WTC11 (cell line): ENCODE measurements around the gene INTS15. TPM values are rescaled to one million over a fixed set of nuclear protein-coding genes. Genes with fewer than 3 reads are reported as not detected.
A peak's percentile ranks its signal among the peaks of the same experiment; 100 is the strongest.

Source experiments
- ATAC-seq: fragments of 200-7000 bp; cut with Tn5 transposase; 2 replicates; pipeline ENCODE4 v1.10.0; 2021; ENCODE audit warnings: mild to moderate bottlenecking, moderate library complexity
- CTCF ChIA-PET: fragments of 300-600 bp; sonication (Branson Sonifier 250); formaldehyde crosslinking; loops from one replicate; lab custom pipeline; 2021; ENCODE audit warnings: antibody characterized with exemption; lab: Charles Lee
- POLR2A ChIA-PET: fragments of 350-600 bp; sonication (Branson Sonifier 250); formaldehyde crosslinking; loops from one replicate; lab custom pipeline; 2021; ENCODE audit warnings: antibody characterized with exemption; lab: Charles Lee
- DNase-seq: peaks from one replicate; pipeline ENCODE4 v3.0.0; 2021; ENCODE audit warnings: low spot score
- H3K27ac Mint-ChIP-seq: 2 replicates; pipeline ENCODE4 v1.8.0; 2021; ENCODE audit warnings: mixed read lengths
- H3K27me3 Mint-ChIP-seq: 2 replicates; pipeline ENCODE4 v1.8.0; 2021; ENCODE audit warnings: low read depth, mild to moderate bottlenecking, moderate library complexity, mixed read lengths
- H3K36me3 Mint-ChIP-seq: 2 replicates; pipeline ENCODE4 v1.8.0; 2021; ENCODE audit warnings: mixed read lengths
- H3K4me1 Mint-ChIP-seq: 2 replicates; pipeline ENCODE4 v1.8.0; 2022; ENCODE audit warnings: mixed read lengths
- H3K4me3 Mint-ChIP-seq: 2 replicates; pipeline ENCODE4 v1.8.0; 2021; ENCODE audit warnings: mild to moderate bottlenecking, moderate library complexity, mixed read lengths
- H3K9me3 Mint-ChIP-seq: 2 replicates; pipeline ENCODE4 v1.8.0; 2021; ENCODE audit warnings: mixed read lengths
- ELF4 ChIP-seq: sonication (generic); formaldehyde crosslinking; IDR thresholded peaks from 2 replicates; pipeline ENCODE4 v1.8.1; 2022; ENCODE audit warnings: low read depth, mild to moderate bottlenecking, moderate library complexity, missing genetic modification reagents
- IRF2 ChIP-seq: sonication (generic); formaldehyde crosslinking; IDR thresholded peaks from 2 replicates; pipeline ENCODE4 v1.8.0; 2022; ENCODE audit warnings: low read depth, missing genetic modification reagents, borderline replicate concordance
- KAT7 ChIP-seq: sonication (generic); formaldehyde crosslinking; IDR thresholded peaks from 2 replicates; pipeline ENCODE4 v1.8.1; 2023; ENCODE audit warnings: missing genetic modification reagents, mild to moderate bottlenecking, borderline replicate concordance
- MXD4 ChIP-seq: fragments of 250-450 bp; sonication (Bioruptor Pico); IDR thresholded peaks from 2 replicates; pipeline ENCODE4 v1.8.0; 2021; ENCODE audit warnings: mild to moderate bottlenecking, moderate library complexity, borderline replicate concordance
- OVOL2 ChIP-seq: fragments of 250-450 bp; sonication (Bioruptor Pico); IDR thresholded peaks from 2 replicates; pipeline ENCODE4 v1.9.0; 2021; ENCODE audit warnings: mild to moderate bottlenecking, borderline replicate concordance
- ZNF317 ChIP-seq: sonication (generic); formaldehyde crosslinking; IDR thresholded peaks from 2 replicates; pipeline ENCODE4 v1.8.1; 2023; ENCODE audit warnings: low read depth, mild to moderate bottlenecking, moderate library complexity, missing genetic modification reagents, borderline replicate concordance
- total RNA-seq: library from RNA; stranded (reverse); gene quantifications from 3 replicates; pipeline ENCODE4 v1.2.3, GENCODE V29; 2021
- TF ChIP-seq, protein P1 (sequence below): fragments of 250-450 bp; sonication (Bioruptor Pico); IDR thresholded peaks from 2 replicates; pipeline ENCODE4 v2.1.2; 2022; ENCODE audit warnings: mild to moderate bottlenecking, moderate library complexity
- TF ChIP-seq, protein P2 (sequence below): sonication (generic); formaldehyde crosslinking; IDR thresholded peaks from 2 replicates; pipeline ENCODE4 v1.8.0; 2022; ENCODE audit warnings: mild to moderate bottlenecking, missing genetic modification reagents
- TF ChIP-seq, protein P3 (sequence below): sonication (generic); formaldehyde crosslinking; IDR thresholded peaks from 2 replicates; pipeline ENCODE4 v1.8.1; 2022; ENCODE audit warnings: mild to moderate bottlenecking, missing genetic modification reagents, moderate library complexity, borderline replicate concordance
- TF ChIP-seq, protein P4 (sequence below): fragments of 250-450 bp; sonication (Bioruptor Pico); IDR thresholded peaks from 2 replicates; pipeline ENCODE4 v1.8.0; 2021; ENCODE audit warnings: mild to moderate bottlenecking
- TF ChIP-seq, protein P5 (sequence below): sonication (generic); formaldehyde crosslinking; IDR thresholded peaks from 2 replicates; pipeline ENCODE4 v1.8.1; 2022; ENCODE audit warnings: missing genetic modification reagents, borderline replicate concordance
- TF ChIP-seq, protein P6 (sequence below): sonication (generic); formaldehyde crosslinking; IDR thresholded peaks from 2 replicates; pipeline ENCODE4 v1.8.1; 2023; ENCODE audit warnings: mild to moderate bottlenecking, moderate library complexity, missing genetic modification reagents
- TF ChIP-seq, protein P7 (sequence below): sonication (generic); formaldehyde crosslinking; IDR thresholded peaks from 2 replicates; pipeline ENCODE4 v1.8.1; 2023; ENCODE audit warnings: mild to moderate bottlenecking, missing genetic modification reagents
- TF ChIP-seq, protein P8 (sequence below): fragments of 250-450 bp; sonication (Bioruptor Pico); IDR thresholded peaks from 2 replicates; pipeline ENCODE4 v1.9.0; 2021; ENCODE audit warnings: mild to moderate bottlenecking

Gene INTS15
- total RNA-seq, 1 experiment from 2014 or later, result 28.2 TPM

DNA sequence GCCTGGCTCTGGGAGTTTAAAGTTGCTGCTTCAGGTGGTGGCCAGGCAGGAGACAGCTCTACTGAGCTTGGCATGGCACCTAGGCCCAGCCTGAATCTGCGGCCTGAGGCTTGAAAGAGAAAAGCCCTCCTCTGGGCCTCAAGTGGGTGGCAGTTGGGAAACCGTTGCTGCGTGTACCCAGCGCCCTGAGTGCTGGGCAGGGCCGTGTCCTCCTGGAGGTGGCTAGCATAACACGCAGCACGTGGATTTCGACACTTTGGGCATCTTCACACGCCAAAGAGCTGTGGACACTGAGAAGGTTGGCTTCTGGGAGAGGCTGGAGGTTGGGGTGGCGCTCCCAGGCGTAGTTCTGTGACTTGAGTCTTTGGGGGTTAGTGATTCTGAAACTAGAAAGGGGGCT lies 49.8 kb downstream of the INTS15 start:
- Mint-ChIP-seq H3K27ac (peak overlapping the region; percentile 95), H3K4me1 (peaks cover 17% of the 10 kb centered on the region), H3K36me3 (no peaks in the 10 kb centered on the region), H3K27me3 (peaks cover 4% of the 10 kb centered on the region; the same call in 1 of the 2 replicates), H3K9me3 (no peaks in the 10 kb centered on the region), H3K4me3 (no peak overlapping the region)
- no peak for DNase-seq
- POLR2A ChIA-PET, result no interaction called here
- ATAC-seq, result no peak
- CTCF ChIA-PET, result no interaction called here
- TF ChIP-seq, protein P1, sequence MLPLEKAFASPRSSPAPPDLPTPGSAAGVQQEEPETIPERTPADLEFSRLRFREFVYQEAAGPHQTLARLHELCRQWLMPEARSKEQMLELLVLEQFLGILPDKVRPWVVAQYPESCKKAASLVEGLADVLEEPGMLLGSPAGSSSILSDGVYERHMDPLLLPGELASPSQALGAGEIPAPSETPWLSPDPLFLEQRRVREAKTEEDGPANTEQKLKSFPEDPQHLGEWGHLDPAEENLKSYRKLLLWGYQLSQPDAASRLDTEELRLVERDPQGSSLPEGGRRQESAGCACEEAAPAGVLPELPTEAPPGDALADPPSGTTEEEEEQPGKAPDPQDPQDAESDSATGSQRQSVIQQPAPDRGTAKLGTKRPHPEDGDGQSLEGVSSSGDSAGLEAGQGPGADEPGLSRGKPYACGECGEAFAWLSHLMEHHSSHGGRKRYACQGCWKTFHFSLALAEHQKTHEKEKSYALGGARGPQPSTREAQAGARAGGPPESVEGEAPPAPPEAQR (CRISPR knock-in tag), result no peak
- TF ChIP-seq OVOL2 (CRISPR knock-in tag), result no peak

DNA sequence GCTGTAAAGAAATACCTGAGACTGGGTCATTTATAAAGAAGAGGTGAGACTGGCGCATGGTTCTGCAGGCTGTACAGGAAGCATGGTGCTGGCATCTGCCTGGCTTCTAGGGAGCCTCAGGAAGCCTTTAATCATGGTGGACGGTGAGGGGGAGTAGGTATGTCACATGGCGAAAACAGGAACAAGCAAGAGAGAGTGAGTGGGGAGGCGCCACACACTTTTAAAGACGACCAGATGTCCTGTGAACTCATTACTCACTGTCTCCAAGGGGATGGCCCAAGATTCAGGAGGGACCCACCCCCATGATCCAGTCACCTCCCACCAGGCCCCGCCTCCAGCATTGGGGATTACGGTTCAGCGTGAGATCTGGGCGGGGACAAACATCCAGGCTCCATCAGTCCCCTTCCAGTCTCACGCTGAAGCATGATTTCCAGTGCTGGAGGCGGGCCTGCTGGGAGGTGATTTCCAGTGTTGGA lies 50.5 kb downstream of the INTS15 start:
- no peak overlapping the region for H3K4me3 Mint-ChIP-seq
- H3K9me3 Mint-ChIP-seq, result no peaks in the 10 kb centered on the region
- DNase-seq, result peak; percentile 86
- H3K27me3 Mint-ChIP-seq, result peaks cover 4% of the 10 kb centered on the region; the same call in 1 of the 2 replicates
- ChIA-PET POLR2A (no interaction called here), CTCF (no interaction called here)
- peaks cover 17% of the 10 kb centered on the region for H3K4me1 Mint-ChIP-seq
- H3K36me3 Mint-ChIP-seq, result no peaks in the 10 kb centered on the region
- TF ChIP-seq, protein P2, sequence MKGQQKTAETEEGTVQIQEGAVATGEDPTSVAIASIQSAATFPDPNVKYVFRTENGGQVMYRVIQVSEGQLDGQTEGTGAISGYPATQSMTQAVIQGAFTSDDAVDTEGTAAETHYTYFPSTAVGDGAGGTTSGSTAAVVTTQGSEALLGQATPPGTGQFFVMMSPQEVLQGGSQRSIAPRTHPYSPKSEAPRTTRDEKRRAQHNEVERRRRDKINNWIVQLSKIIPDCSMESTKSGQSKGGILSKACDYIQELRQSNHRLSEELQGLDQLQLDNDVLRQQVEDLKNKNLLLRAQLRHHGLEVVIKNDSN (CRISPR knock-in tag), result no peak
- TF ChIP-seq ELF4 (CRISPR knock-in tag) (no peak), MXD4 (CRISPR knock-in tag) (no peak)
- TF ChIP-seq, protein P3, sequence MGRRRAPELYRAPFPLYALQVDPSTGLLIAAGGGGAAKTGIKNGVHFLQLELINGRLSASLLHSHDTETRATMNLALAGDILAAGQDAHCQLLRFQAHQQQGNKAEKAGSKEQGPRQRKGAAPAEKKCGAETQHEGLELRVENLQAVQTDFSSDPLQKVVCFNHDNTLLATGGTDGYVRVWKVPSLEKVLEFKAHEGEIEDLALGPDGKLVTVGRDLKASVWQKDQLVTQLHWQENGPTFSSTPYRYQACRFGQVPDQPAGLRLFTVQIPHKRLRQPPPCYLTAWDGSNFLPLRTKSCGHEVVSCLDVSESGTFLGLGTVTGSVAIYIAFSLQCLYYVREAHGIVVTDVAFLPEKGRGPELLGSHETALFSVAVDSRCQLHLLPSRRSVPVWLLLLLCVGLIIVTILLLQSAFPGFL, result no peak
- TF ChIP-seq, protein P4, sequence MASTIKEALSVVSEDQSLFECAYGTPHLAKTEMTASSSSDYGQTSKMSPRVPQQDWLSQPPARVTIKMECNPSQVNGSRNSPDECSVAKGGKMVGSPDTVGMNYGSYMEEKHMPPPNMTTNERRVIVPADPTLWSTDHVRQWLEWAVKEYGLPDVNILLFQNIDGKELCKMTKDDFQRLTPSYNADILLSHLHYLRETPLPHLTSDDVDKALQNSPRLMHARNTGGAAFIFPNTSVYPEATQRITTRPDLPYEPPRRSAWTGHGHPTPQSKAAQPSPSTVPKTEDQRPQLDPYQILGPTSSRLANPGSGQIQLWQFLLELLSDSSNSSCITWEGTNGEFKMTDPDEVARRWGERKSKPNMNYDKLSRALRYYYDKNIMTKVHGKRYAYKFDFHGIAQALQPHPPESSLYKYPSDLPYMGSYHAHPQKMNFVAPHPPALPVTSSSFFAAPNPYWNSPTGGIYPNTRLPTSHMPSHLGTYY (CRISPR knock-in tag), result no peak
- TF ChIP-seq, all 79 proteins: peak for 0
- ATAC-seq, result peak; percentile 87
- H3K27ac Mint-ChIP-seq, result peak overlapping the region; percentile 95

DNA sequence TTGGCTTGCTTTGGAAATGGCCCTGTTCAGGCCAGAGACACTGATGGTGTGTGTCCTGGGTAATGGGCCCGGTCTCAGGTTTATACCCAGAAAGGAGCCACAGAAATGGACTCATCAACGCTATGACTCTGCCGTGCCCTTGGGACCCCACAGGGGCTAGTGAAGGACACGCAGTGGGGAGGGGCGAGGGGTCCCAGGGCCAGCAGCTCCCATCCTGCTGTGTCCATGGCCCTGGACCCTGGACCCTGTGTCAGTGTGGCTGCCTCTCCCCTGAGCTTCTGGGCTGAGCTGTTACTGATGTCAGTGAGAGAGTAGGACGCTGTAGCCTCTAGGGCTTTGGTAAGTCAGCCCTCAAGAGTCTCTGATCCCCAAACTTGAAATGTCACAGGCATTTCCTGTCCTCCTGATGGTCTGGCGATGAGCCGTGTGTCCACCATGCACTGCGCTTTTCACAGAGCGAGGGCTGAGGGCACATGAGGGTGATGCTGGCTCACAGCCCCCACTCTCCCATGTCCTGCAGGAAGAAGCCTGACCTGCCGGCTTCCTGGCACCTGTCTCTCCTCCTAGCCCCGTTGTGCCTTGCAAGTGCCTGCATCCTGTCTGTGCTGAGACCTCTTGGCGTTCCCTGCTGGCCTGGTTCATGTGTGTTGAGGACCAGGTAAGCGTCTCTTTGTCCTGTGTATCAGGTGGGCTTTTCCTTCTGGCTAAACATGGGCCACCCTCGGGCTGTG lies 51.6 kb downstream of the INTS15 start:
- Mint-ChIP-seq H3K4me3 (no peak overlapping the region), H3K27ac (no peak overlapping the region), H3K36me3 (no peaks in the 10 kb centered on the region), H3K27me3 (peaks cover under 1% of the 10 kb centered on the region; the same call in 1 of the 2 replicates), H3K9me3 (no peaks in the 10 kb centered on the region), H3K4me1 (peaks cover 17% of the 10 kb centered on the region)
- POLR2A ChIA-PET, result no interaction called here
- ATAC-seq (no peak), DNase-seq (no peak)
- CTCF ChIA-PET, result no interaction called here
- TF ChIP-seq, protein P5, sequence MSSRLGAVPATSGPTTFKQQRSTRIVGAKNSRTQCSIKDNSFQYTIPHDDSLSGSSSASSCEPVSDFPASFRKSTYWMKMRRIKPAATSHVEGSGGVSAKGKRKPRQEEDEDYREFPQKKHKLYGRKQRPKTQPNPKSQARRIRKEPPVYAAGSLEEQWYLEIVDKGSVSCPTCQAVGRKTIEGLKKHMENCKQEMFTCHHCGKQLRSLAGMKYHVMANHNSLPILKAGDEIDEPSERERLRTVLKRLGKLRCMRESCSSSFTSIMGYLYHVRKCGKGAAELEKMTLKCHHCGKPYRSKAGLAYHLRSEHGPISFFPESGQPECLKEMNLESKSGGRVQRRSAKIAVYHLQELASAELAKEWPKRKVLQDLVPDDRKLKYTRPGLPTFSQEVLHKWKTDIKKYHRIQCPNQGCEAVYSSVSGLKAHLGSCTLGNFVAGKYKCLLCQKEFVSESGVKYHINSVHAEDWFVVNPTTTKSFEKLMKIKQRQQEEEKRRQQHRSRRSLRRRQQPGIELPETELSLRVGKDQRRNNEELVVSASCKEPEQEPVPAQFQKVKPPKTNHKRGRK, result no peak
- TF ChIP-seq, protein P6, sequence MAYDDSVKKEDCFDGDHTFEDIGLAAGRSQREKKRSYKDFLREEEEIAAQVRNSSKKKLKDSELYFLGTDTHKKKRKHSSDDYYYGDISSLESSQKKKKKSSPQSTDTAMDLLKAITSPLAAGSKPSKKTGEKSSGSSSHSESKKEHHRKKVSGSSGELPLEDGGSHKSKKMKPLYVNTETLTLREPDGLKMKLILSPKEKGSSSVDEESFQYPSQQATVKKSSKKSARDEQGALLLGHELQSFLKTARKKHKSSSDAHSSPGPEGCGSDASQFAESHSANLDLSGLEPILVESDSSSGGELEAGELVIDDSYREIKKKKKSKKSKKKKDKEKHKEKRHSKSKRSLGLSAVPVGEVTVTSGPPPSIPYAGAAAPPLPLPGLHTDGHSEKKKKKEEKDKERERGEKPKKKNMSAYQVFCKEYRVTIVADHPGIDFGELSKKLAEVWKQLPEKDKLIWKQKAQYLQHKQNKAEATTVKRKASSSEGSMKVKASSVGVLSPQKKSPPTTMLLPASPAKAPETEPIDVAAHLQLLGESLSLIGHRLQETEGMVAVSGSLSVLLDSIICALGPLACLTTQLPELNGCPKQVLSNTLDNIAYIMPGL (CRISPR knock-in tag), result no peak
- no peak for TF ChIP-seq KAT7 (CRISPR knock-in tag)
- TF ChIP-seq ZNF317 (CRISPR knock-in tag), result no peak
- TF ChIP-seq, protein P1 (CRISPR knock-in tag), result no peak
- no peak for TF ChIP-seq IRF2 (CRISPR knock-in tag)
- TF ChIP-seq, protein P7, sequence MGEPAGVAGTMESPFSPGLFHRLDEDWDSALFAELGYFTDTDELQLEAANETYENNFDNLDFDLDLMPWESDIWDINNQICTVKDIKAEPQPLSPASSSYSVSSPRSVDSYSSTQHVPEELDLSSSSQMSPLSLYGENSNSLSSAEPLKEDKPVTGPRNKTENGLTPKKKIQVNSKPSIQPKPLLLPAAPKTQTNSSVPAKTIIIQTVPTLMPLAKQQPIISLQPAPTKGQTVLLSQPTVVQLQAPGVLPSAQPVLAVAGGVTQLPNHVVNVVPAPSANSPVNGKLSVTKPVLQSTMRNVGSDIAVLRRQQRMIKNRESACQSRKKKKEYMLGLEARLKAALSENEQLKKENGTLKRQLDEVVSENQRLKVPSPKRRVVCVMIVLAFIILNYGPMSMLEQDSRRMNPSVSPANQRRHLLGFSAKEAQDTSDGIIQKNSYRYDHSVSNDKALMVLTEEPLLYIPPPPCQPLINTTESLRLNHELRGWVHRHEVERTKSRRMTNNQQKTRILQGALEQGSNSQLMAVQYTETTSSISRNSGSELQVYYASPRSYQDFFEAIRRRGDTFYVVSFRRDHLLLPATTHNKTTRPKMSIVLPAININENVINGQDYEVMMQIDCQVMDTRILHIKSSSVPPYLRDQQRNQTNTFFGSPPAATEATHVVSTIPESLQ (CRISPR knock-in tag), result no peak
- TF ChIP-seq, protein P8, sequence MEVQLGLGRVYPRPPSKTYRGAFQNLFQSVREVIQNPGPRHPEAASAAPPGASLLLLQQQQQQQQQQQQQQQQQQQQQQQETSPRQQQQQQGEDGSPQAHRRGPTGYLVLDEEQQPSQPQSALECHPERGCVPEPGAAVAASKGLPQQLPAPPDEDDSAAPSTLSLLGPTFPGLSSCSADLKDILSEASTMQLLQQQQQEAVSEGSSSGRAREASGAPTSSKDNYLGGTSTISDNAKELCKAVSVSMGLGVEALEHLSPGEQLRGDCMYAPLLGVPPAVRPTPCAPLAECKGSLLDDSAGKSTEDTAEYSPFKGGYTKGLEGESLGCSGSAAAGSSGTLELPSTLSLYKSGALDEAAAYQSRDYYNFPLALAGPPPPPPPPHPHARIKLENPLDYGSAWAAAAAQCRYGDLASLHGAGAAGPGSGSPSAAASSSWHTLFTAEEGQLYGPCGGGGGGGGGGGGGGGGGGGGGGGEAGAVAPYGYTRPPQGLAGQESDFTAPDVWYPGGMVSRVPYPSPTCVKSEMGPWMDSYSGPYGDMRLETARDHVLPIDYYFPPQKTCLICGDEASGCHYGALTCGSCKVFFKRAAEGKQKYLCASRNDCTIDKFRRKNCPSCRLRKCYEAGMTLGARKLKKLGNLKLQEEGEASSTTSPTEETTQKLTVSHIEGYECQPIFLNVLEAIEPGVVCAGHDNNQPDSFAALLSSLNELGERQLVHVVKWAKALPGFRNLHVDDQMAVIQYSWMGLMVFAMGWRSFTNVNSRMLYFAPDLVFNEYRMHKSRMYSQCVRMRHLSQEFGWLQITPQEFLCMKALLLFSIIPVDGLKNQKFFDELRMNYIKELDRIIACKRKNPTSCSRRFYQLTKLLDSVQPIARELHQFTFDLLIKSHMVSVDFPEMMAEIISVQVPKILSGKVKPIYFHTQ (CRISPR knock-in tag), result no peak
